ENCODE data around the gene CHMP3. TPM values are rescaled to one million over a fixed set of nuclear protein-coding genes. Genes with fewer than 3 reads are reported as not detected.

CHMP3 gene
- total and polyA plus RNA-seq, 2 of the 13 experiments (the other 11 are each of a cell fraction or from before 2014, with no cell fraction given) = 64.1 to 114 TPM

- TF ChIP-seq JDP2 (CRISPR knock-in tag; IDR thresholded peaks at IDR 0.05; ENCODE audit: borderline replicate concordance) (no peak), ZNF674 (CRISPR knock-in tag; IDR thresholded peaks at IDR 0.05; ENCODE audit: low read depth) (no peak), AGO2 (optimal IDR thresholded peaks at IDR 0.05; ENCODE audit: low read depth, low read length) (no peak), RARA (CRISPR knock-in tag; IDR thresholded peaks at IDR 0.05) (no peak), ZNF350 (CRISPR knock-in tag; IDR thresholded peaks at IDR 0.05; ENCODE audit: borderline replicate concordance, low read depth) (no peak), BRD4 (CRISPR knock-in tag; IDR thresholded peaks at IDR 0.05) (no peak), PBX2 (CRISPR knock-in tag; IDR thresholded peaks at IDR 0.05) (no peak)
Observed at GRCh38 chr2:86542814-86543213, 20.4 kb downstream of the CHMP3 start (continued).

GRCh38 chr2:86541334-86541733, 21.9 kb downstream of the CHMP3 start:
- intact Hi-C loops (cut with micrococcal nuclease; ENCODE audit: unreplicated experiment) (no loop called here), in situ Hi-C loops (cut with HindIII; ENCODE audit: extremely low pct_ligation_motif_present, low pct_unique_long_range_greater_than_20kb) (no loop called here)
- Histone ChIP-seq H2AFZ (ENCODE audit: low read length) (no peak overlapping the region), H3K4me2 (ENCODE audit: low read depth, low read length) (no peak overlapping the region), H3K4me3 (replicated peaks in 1 of 3; ENCODE audit: insufficient read depth in 1 of 3, low read depth in 2 of 3, low read length in 3 of 3) (no peak overlapping the region), H4K20me1 (ENCODE audit: insufficient read depth, low read length) (no peaks in the 10 kb centered on the region), H3K36me3 (replicated peaks in 1 of 2; ENCODE audit: control insufficient read depth in 1 of 2, insufficient read depth in 2 of 2, low read length in 2 of 2) (peaks cover 0 to 1% of the 10 kb centered on the region in 2 experiments; a peak in 1 of 5 replicates), H3K79me2 (ENCODE audit: insufficient read depth, low read length) (no peaks in the 10 kb centered on the region), H3K4me1 (ENCODE audit: insufficient read depth, low read length) (peaks cover 23% of the 10 kb centered on the region), H3K9ac (ENCODE audit: insufficient read depth, low read depth, low read length) (no peak overlapping the region), H3K27me3 (ENCODE audit: control insufficient read depth in 1 of 2, insufficient read depth in 2 of 2, low read length in 2 of 2) (no peaks in the 10 kb centered on the region), H3K27ac (ENCODE audit: extremely low read length, insufficient read depth, low read length) (no peak overlapping the region), H3K9me3 (ENCODE audit: low read length) (no peaks in the 10 kb centered on the region; the same call in 1 of the 2 replicates)
- BruUV-seq (replicated peaks) = no TSS peak
- ATAC-seq (no peak), FAIRE-seq (no peak), DNase-seq (ENCODE audit: low spot score) (no peak)
- CTCF ChIA-PET (ENCODE audit: low intra/inter-chr PET ratio, low total read pairs) = no interaction called here
- WGBS (ENCODE audit: low lambda C conversion rate) = 93% methylated on average over 2 of the region's 2 CpGs
- POLR2A ChIA-PET = no interaction called here
- TF ChIP-seq ZNF496 (CRISPR knock-in tag; IDR thresholded peaks at IDR 0.05; ENCODE audit: insufficient replicate concordance) = no peak
- no peak for TF ChIP-seq CBX5 (CRISPR knock-in tag; IDR thresholded peaks at IDR 0.05; ENCODE audit: borderline replicate concordance)
- no peak for TF ChIP-seq NFIC (IDR thresholded peaks at IDR 0.05; ENCODE audit: low read length)
- TF ChIP-seq ZNF839 (CRISPR knock-in tag; IDR thresholded peaks at IDR 0.05; ENCODE audit: borderline replicate concordance) = no peak
- TF ChIP-seq POLR2A (IDR thresholded peaks at IDR 0.05; ENCODE audit: insufficient read depth in 1 of 2, low read depth in 2 of 2, low read length in 2 of 2) = no peak
- no peak for TF ChIP-seq ZNF276 (CRISPR knock-in tag; IDR thresholded peaks at IDR 0.05; ENCODE audit: low read depth)
- no peak for TF ChIP-seq ZNF275 (CRISPR knock-in tag; IDR thresholded peaks at IDR 0.05; ENCODE audit: borderline replicate concordance)

Measured in HepG2 (cell line).